Measurements from ENCODE around the gene ALPK3. TPM values are rescaled to one million over a fixed set of nuclear protein-coding genes. Genes with fewer than 3 reads are reported as not detected.

Gene ALPK3
- total and polyA plus RNA-seq, 2 experiments from 2014 or later = 3.7 to 29.7 TPM

DNA sequence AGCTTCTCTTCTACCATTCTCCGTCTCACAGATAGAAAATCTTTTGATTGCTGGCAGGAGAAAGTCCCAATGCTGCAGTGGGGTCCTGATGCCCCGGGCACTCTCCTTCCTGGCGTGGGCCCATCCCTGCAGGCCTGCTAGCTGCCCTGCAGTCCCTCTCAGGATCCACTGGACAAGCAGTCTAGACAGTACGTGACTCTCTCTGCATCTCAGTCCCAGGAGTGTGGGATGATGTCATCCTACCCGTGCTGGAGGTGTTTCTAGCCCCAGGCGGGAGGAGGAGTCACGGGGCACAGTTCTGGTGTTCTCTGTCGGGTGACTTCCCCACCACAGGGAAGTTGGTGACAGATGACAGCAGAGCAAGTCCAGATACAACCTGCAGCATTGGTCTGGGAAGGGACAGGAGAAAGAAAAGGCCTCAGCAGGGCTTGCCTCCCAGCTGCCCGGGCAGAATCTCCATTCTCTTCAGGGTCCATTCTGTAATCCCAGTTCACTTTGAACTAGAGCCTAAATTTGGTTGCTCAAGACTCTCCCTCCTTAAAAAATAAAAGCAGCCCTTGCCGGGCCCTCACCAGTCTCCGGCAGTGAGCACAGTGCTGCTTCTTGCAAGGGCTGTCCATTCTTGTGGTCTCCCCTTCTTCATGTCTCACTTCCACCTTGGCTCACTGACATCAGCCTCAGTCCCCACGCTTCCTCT, 97.9 kb downstream of the ALPK3 start (continued):
- TF ChIP-seq, protein P1, sequence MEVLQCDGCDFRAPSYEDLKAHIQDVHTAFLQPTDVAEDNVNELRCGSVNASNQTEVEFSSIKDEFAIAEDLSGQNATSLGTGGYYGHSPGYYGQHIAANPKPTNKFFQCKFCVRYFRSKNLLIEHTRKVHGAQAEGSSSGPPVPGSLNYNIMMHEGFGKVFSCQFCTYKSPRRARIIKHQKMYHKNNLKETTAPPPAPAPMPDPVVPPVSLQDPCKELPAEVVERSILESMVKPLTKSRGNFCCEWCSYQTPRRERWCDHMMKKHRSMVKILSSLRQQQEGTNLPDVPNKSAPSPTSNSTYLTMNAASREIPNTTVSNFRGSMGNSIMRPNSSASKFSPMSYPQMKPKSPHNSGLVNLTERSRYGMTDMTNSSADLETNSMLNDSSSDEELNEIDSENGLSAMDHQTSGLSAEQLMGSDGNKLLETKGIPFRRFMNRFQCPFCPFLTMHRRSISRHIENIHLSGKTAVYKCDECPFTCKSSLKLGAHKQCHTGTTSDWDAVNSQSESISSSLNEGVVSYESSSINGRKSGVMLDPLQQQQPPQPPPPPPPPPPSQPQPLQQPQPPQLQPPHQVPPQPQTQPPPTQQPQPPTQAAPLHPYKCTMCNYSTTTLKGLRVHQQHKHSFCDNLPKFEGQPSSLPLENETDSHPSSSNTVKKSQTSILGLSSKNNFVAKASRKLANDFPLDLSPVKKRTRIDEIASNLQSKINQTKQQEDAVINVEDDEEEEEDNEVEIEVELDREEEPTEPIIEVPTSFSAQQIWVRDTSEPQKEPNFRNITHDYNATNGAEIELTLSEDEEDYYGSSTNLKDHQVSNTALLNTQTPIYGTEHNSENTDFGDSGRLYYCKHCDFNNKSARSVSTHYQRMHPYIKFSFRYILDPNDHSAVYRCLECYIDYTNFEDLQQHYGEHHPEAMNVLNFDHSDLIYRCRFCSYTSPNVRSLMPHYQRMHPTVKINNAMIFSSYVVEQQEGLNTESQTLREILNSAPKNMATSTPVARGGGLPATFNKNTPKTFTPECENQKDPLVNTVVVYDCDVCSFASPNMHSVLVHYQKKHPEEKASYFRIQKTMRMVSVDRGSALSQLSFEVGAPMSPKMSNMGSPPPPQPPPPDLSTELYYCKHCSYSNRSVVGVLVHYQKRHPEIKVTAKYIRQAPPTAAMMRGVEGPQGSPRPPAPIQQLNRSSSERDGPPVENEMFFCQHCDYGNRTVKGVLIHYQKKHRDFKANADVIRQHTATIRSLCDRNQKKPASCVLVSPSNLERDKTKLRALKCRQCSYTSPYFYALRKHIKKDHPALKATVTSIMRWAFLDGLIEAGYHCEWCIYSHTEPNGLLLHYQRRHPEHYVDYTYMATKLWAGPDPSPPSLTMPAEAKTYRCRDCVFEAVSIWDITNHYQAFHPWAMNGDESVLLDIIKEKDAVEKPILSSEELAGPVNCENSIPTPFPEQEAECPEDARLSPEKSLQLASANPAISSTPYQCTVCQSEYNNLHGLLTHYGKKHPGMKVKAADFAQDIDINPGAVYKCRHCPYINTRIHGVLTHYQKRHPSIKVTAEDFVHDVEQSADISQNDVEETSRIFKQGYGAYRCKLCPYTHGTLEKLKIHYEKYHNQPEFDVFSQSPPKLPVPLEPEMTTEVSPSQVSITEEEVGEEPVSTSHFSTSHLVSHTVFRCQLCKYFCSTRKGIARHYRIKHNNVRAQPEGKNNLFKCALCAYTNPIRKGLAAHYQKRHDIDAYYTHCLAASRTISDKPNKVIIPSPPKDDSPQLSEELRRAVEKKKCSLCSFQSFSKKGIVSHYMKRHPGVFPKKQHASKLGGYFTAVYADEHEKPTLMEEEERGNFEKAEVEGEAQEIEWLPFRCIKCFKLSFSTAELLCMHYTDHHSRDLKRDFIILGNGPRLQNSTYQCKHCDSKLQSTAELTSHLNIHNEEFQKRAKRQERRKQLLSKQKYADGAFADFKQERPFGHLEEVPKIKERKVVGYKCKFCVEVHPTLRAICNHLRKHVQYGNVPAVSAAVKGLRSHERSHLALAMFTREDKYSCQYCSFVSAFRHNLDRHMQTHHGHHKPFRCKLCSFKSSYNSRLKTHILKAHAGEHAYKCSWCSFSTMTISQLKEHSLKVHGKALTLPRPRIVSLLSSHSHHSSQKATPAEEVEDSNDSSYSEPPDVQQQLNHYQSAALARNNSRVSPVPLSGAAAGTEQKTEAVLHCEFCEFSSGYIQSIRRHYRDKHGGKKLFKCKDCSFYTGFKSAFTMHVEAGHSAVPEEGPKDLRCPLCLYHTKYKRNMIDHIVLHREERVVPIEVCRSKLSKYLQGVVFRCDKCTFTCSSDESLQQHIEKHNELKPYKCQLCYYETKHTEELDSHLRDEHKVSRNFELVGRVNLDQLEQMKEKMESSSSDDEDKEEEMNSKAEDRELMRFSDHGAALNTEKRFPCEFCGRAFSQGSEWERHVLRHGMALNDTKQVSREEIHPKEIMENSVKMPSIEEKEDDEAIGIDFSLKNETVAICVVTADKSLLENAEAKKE (CRISPR knock-in tag; IDR thresholded peaks at IDR 0.05) = no peak
- TF ChIP-seq STAT1 (IDR thresholded peaks at IDR 0.05; ENCODE audit: unreplicated experiment) = no peak

DNA sequence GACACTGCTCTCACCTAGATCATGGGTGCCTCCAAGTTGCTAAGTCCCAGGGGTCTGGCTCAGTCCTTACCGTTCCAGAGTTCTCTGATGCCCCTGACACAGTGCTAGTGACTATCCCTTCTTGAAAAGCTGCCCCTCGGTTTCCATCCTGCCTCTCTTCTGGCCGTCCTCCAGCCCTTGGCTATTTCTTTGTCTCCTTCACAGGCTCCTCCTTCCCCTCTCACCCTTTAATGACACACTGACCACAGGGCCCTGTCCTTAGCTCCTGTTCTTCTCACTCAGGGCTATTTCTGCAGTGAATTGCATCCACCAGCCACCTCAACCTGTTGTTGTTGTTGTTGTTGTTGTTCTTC, 98.4 kb downstream of the ALPK3 start:
- H3K27me3 Mint-ChIP-seq (ENCODE audit: insufficient read depth, low read depth, poor library complexity) = peaks cover 2% of the 10 kb centered on the region
- no peak overlapping the region for H3K4me3 Mint-ChIP-seq
- peaks cover 2% of the 10 kb centered on the region for H3K4me1 Mint-ChIP-seq
- peak overlapping the region; percentile 52; the same call in 1 of the 2 replicates for H2AFZ ChIP-seq
- no peaks in the 10 kb centered on the region for H3K36me3 ChIP-seq (ENCODE audit: insufficient read depth)
- no peak overlapping the region for H3K27ac Mint-ChIP-seq
- no peaks in the 10 kb centered on the region for H3K4me1 ChIP-seq (ENCODE audit: insufficient read depth)
- no peak overlapping the region for H3K4me2 ChIP-seq
- H3K79me2 ChIP-seq (replicated peaks; ENCODE audit: insufficient read depth) = no peaks in the 10 kb centered on the region
- ATAC-seq = no peak
- no peaks in the 10 kb centered on the region for H3K36me3 Mint-ChIP-seq (ENCODE audit: low read depth)
- no peaks in the 10 kb centered on the region for H3K9me3 Mint-ChIP-seq
- DNase-seq (ENCODE audit: low spot score) = no peak
- no peaks in the 10 kb centered on the region for H3F3A ChIP-seq (replicated peaks; ENCODE audit: low read depth)
- H4K20me1 ChIP-seq (replicated peaks; ENCODE audit: insufficient read depth) = no peaks in the 10 kb centered on the region
- no peaks in the 10 kb centered on the region for H3K9me2 ChIP-seq (ENCODE audit: insufficient read depth)
- H3K27me3 ChIP-seq (ENCODE audit: insufficient read depth) = no peaks in the 10 kb centered on the region
- no peak overlapping the region for H3K27ac ChIP-seq (ENCODE audit: low read depth)
- no peak overlapping the region for H3K4me3 ChIP-seq
- TF ChIP-seq EZH2 (IDR thresholded peaks at IDR 0.05; ENCODE audit: low read depth, unreplicated experiment) = no peak
- no peak for TF ChIP-seq NANOG (IDR thresholded peaks at IDR 0.05; ENCODE audit: borderline replicate concordance)
- no peak for TF ChIP-seq CREB1 (CRISPR knock-in tag; IDR thresholded peaks at IDR 0.05; ENCODE audit: low read depth)
- TF ChIP-seq, protein P2, sequence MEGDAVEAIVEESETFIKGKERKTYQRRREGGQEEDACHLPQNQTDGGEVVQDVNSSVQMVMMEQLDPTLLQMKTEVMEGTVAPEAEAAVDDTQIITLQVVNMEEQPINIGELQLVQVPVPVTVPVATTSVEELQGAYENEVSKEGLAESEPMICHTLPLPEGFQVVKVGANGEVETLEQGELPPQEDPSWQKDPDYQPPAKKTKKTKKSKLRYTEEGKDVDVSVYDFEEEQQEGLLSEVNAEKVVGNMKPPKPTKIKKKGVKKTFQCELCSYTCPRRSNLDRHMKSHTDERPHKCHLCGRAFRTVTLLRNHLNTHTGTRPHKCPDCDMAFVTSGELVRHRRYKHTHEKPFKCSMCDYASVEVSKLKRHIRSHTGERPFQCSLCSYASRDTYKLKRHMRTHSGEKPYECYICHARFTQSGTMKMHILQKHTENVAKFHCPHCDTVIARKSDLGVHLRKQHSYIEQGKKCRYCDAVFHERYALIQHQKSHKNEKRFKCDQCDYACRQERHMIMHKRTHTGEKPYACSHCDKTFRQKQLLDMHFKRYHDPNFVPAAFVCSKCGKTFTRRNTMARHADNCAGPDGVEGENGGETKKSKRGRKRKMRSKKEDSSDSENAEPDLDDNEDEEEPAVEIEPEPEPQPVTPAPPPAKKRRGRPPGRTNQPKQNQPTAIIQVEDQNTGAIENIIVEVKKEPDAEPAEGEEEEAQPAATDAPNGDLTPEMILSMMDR (conservative IDR thresholded peaks at IDR 0.05; ENCODE audit: low read depth in 2 of 2) = no peak
- TF ChIP-seq, protein P3, sequence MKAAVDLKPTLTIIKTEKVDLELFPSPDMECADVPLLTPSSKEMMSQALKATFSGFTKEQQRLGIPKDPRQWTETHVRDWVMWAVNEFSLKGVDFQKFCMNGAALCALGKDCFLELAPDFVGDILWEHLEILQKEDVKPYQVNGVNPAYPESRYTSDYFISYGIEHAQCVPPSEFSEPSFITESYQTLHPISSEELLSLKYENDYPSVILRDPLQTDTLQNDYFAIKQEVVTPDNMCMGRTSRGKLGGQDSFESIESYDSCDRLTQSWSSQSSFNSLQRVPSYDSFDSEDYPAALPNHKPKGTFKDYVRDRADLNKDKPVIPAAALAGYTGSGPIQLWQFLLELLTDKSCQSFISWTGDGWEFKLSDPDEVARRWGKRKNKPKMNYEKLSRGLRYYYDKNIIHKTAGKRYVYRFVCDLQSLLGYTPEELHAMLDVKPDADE (IDR thresholded peaks at IDR 0.05) = no peak
- TF ChIP-seq ZNF114 (CRISPR knock-in tag; IDR thresholded peaks at IDR 0.05) = no peak
- TF ChIP-seq JUNB (IDR thresholded peaks at IDR 0.05; ENCODE audit: unreplicated experiment) = no peak
- TF ChIP-seq, protein P4, sequence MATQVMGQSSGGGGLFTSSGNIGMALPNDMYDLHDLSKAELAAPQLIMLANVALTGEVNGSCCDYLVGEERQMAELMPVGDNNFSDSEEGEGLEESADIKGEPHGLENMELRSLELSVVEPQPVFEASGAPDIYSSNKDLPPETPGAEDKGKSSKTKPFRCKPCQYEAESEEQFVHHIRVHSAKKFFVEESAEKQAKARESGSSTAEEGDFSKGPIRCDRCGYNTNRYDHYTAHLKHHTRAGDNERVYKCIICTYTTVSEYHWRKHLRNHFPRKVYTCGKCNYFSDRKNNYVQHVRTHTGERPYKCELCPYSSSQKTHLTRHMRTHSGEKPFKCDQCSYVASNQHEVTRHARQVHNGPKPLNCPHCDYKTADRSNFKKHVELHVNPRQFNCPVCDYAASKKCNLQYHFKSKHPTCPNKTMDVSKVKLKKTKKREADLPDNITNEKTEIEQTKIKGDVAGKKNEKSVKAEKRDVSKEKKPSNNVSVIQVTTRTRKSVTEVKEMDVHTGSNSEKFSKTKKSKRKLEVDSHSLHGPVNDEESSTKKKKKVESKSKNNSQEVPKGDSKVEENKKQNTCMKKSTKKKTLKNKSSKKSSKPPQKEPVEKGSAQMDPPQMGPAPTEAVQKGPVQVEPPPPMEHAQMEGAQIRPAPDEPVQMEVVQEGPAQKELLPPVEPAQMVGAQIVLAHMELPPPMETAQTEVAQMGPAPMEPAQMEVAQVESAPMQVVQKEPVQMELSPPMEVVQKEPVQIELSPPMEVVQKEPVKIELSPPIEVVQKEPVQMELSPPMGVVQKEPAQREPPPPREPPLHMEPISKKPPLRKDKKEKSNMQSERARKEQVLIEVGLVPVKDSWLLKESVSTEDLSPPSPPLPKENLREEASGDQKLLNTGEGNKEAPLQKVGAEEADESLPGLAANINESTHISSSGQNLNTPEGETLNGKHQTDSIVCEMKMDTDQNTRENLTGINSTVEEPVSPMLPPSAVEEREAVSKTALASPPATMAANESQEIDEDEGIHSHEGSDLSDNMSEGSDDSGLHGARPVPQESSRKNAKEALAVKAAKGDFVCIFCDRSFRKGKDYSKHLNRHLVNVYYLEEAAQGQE (IDR thresholded peaks at IDR 0.05; ENCODE audit: unreplicated experiment) = no peak
- no peak for TF ChIP-seq ZNF331 (CRISPR knock-in tag; IDR thresholded peaks at IDR 0.05; ENCODE audit: low read depth)
- no peak for TF ChIP-seq EZH2phosphoT487 (IDR thresholded peaks at IDR 0.05; ENCODE audit: unreplicated experiment)

Measured in GM23338 (cell line).